Purkinje cell (primary cell): Measurements from ENCODE around the gene ITGAD. TPM values are rescaled to one million over a fixed set of nuclear protein-coding genes. Genes with fewer than 3 reads are reported as not detected.

Experiments used
- polyA plus RNA-seq: library from polyadenylated mRNA; unstranded; fragments of >200 nt; fragmentation: Nextera tagmentation; gene quantifications from 2 replicates; pipeline ENCODE4 v1.2.1, GENCODE V29; 2014

ITGAD gene
- not detected in 2 replicates for polyA plus RNA-seq

GRCh38 chr16:31393056-31393455 is at the start of gene ITGAD:
ITGAD (plus strand) TSS chr16:31393335; CDS start chr16:31393361, 26 bp downstream.

DNA sequence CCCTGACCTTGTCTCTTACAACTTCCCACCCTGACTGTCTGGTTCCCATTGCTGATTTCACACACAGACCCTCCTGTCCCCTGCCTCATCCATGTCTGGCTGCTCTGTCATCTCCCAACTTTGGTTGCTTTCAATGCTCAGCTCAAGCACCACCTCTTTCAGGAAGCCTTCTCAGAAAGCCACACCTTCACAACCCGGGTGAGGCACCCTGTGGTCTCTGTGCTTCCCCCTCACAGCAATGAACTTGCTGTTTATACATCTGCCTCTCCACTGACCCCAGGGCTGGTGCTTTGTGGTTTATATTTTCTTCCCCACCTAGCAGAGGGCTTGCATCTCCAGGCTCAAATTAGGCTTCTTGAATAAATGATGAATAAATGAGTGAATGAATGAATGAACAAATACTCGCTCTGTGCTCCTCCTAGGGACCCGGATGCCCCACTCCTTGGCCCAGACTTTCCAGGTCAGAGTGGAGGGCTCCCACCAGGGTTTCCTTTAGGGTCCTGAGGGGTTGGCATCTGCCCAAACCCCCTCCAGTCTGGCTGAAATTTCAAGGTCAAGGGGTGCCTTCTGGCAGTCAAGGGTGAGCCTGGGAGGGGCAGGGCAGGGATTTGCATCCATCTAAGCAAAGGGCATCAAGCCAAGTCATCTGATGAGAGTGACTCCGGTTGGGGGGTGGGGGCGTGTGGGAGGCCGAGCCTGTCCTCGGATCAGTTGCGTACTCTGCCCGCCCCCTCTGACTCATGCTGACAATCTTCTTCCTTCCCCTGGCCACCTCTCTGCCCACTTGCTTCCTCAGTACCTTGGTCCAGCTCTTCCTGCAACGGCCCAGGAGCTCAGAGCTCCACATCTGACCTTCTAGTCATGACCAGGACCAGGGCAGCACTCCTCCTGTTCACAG is 38.5 kb upstream of the ITGAD start, which contains the start of gene ITGAX:
ITGAX (plus strand) TSS at position 783 of the 898 bp plus-strand sequence; CDS start at position 862, 79 bp downstream.

GRCh38 chr16:31428279-31428597 is 35.1 kb downstream of the ITGAD start, which contains the start of gene COX6A2:
COX6A2 (minus strand) TSS chr16:31428360; CDS start chr16:31428325, 35 bp downstream.

GRCh38 chr16:31458844-31459686 is 65.9 kb downstream of the ITGAD start, which contains the start of gene ARMC5:
ARMC5 (plus strand) TSS chr16:31459501; CDS start chr16:31459525, 24 bp downstream.

GRCh38 chr16:31471875-31472708 is 79.0 kb downstream of the ITGAD start, which contains the start of gene TGFB1I1:
TGFB1I1 (plus strand) TSS chr16:31472152; CDS start chr16:31472189, 37 bp downstream.

Other genes with a start within 250 kb of the ITGAD start
- gene PRSS36, start 243.3 kb upstream of the ITGAD start, polyA plus RNA-seq = 0.43 and 1.8 TPM in 2 replicates
- gene FUS, start 213.2 kb upstream of the ITGAD start, polyA plus RNA-seq = 41.0 and 45.9 TPM in 2 replicates
- 0.41 TPM in 1 of 2 replicates, not detected in the other for gene PYCARD, start 190.6 kb upstream of the ITGAD start, polyA plus RNA-seq
- not detected in 2 replicates for gene TRIM72, start 179.2 kb upstream of the ITGAD start, polyA plus RNA-seq
- gene PYDC1, start 176.2 kb upstream of the ITGAD start, polyA plus RNA-seq = 0.94 and 1.6 TPM in 2 replicates
- not detected in 2 replicates for gene ITGAM, start 133.4 kb upstream of the ITGAD start, polyA plus RNA-seq
- gene ITGAX, start 38.2 kb upstream of the ITGAD start, polyA plus RNA-seq = 0.28 TPM in 1 of 2 replicates, not detected in the other
- gene COX6A2, start 35.0 kb downstream of the ITGAD start, polyA plus RNA-seq = 2.4 and 2.8 TPM in 2 replicates
- gene ZNF843, start 49.5 kb downstream of the ITGAD start, polyA plus RNA-seq = 0.20 and 0.83 TPM in 2 replicates
- gene ARMC5, start 66.2 kb downstream of the ITGAD start, polyA plus RNA-seq = 0.35 and 2.5 TPM in 2 replicates
- gene TGFB1I1, start 78.8 kb downstream of the ITGAD start, polyA plus RNA-seq = not detected in 2 replicates
- gene SLC5A2, start 89.8 kb downstream of the ITGAD start, polyA plus RNA-seq = 8.3 and 9.3 TPM in 2 replicates
- gene RUSF1, start 115.1 kb downstream of the ITGAD start, polyA plus RNA-seq = 5.2 and 12.1 TPM in 2 replicates
- gene AHSP, start 134.6 kb downstream of the ITGAD start, polyA plus RNA-seq = not detected in 2 replicates